NB4 (cell line): ENCODE data around the gene TOE1.

ENCODE experiments used
- CTCF ChIP-seq: IDR thresholded peaks from one replicate; pipeline ENCODE4 v1.5.1; 2012; ENCODE audit warnings: low read depth, low read length
- POLR2A ChIP-seq: IDR thresholded peaks from 2 replicates; pipeline ENCODE4 v1.6.1; 2011; ENCODE audit warnings: mild to moderate bottlenecking; ENCODE audit not compliant: insufficient read length; ENCODE audit errors: extremely low read depth
- TF ChIP-seq, protein P1 (sequence below): IDR thresholded peaks from 2 replicates; pipeline ENCODE4 v1.6.1; 2011; ENCODE audit warnings: low read depth, low read length

GRCh38 chr1:45370575-45370974, 30.6 kb downstream of the TOE1 start:
- TF ChIP-seq POLR2A (no peak), CTCF (no peak)
- TF ChIP-seq, protein P1, sequence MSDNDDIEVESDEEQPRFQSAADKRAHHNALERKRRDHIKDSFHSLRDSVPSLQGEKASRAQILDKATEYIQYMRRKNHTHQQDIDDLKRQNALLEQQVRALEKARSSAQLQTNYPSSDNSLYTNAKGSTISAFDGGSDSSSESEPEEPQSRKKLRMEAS, result no peak
